HEK293 (cell line): ENCODE results near the gene NAGLU.

ENCODE experiments used
- CTCF ChIA-PET: fragments of 350-600 bp; formaldehyde crosslinking; extraction: SDS; loops from one replicate; lab custom pipeline; 2021; ENCODE audit warnings: antibody characterized with exemption; lab: Yijun Ruan, JAX
- POLR2A ChIA-PET: fragments of 300-600 bp; formaldehyde crosslinking; extraction: SDS; loops from one replicate; lab custom pipeline; 2020; ENCODE audit warnings: antibody characterized with exemption, inconsistent platforms; lab: Yijun Ruan, JAX
- H3K27ac ChIP-seq: fragments of 200-500 bp; sonication (Bioruptor generic); 2 replicates; pipeline ENCODE4 v1.5.1; 2014; ENCODE audit warnings: low read depth, low read length, control low read depth, inconsistent platforms; ENCODE audit errors: extremely low read depth
- H3K36me3 ChIP-seq, 2 experiments: fragments of 200-500 bp in 1 of 2; sonication (Bioruptor generic) in 1 of 2; 1 replicate in 1 of 2; 2 replicates in 1 of 2; pipeline ENCODE4 v1.5.1; 2014 to 2017; ENCODE audit warnings: inconsistent platforms in 2 of 2, low read length in 2 of 2; ENCODE audit not compliant: control insufficient read depth in 2 of 2, insufficient read depth in 1 of 2
- H3K4me1 ChIP-seq: fragments of 200-500 bp; sonication (Bioruptor generic); 2 replicates; pipeline ENCODE4 v1.5.1; 2014; ENCODE audit warnings: mild to moderate bottlenecking, low read length, inconsistent platforms; ENCODE audit not compliant: control insufficient read depth, insufficient read depth
- H3K4me3 ChIP-seq: 2 replicates; pipeline ENCODE4 v1.5.1; 2011; ENCODE audit warnings: low read depth, mild to moderate bottlenecking, control low read depth, low read length, moderate library complexity
- H3K9me3 ChIP-seq: fragments of 200-500 bp; sonication (Bioruptor generic); 2 replicates; pipeline ENCODE4 v1.5.1; 2014; ENCODE audit warnings: low read depth, low read length, inconsistent platforms; ENCODE audit not compliant: control insufficient read depth, insufficient read depth
- BCL11B ChIP-seq: fragments of 450-650 bp; formaldehyde crosslinking; IDR thresholded peaks from 2 replicates; pipeline ENCODE4 v1.5.1; 2016; ENCODE audit warnings: low read depth, missing biosample characterization, missing genetic modification characterization
- EGR2 ChIP-seq: fragments of 450-650 bp; formaldehyde crosslinking; IDR thresholded peaks from 2 replicates; pipeline ENCODE4 v1.5.1; 2016; ENCODE audit warnings: low read depth, missing biosample characterization, missing genetic modification characterization
- HOXA7 ChIP-seq: sonication (generic); formaldehyde crosslinking; IDR thresholded peaks from 2 replicates; pipeline ENCODE4 v1.8.1; 2022; ENCODE audit warnings: missing genetic modification reagents, borderline replicate concordance
- OVOL3 ChIP-seq: fragments of 450-650 bp; formaldehyde crosslinking; IDR thresholded peaks from 2 replicates; pipeline ENCODE4 v1.5.1; 2016; ENCODE audit warnings: missing biosample characterization, missing genetic modification characterization
- PRDM2 ChIP-seq: fragments of 450-650 bp; formaldehyde crosslinking; IDR thresholded peaks from 2 replicates; pipeline ENCODE4 v1.5.1; 2016; ENCODE audit warnings: missing biosample characterization, missing genetic modification characterization, borderline replicate concordance
- PRDM4 ChIP-seq: fragments of 450-650 bp; formaldehyde crosslinking; IDR thresholded peaks from 2 replicates; pipeline ENCODE4 v1.5.1; 2017; ENCODE audit warnings: missing biosample characterization, missing genetic modification characterization
- SALL2 ChIP-seq: fragments of 450-650 bp; formaldehyde crosslinking; IDR thresholded peaks from 2 replicates; pipeline ENCODE4 v1.5.0; 2017; ENCODE audit warnings: missing biosample characterization, mild to moderate bottlenecking, missing genetic modification characterization, borderline replicate concordance
- SCRT2 ChIP-seq: fragments of 450-650 bp; formaldehyde crosslinking; IDR thresholded peaks from 2 replicates; pipeline ENCODE4 v1.5.1; 2016; ENCODE audit warnings: missing biosample characterization, missing genetic modification characterization
- ZEB2 ChIP-seq: fragments of 450-650 bp; formaldehyde crosslinking; IDR thresholded peaks from 2 replicates; pipeline ENCODE4 v1.5.1; 2016; ENCODE audit warnings: missing biosample characterization, missing genetic modification characterization
- ZFP69B ChIP-seq: fragments of 450-650 bp; formaldehyde crosslinking; IDR thresholded peaks from 2 replicates; pipeline ENCODE4 v1.5.1; 2016; ENCODE audit warnings: missing biosample characterization, missing genetic modification characterization
- ZNF132 ChIP-seq: fragments of 450-650 bp; formaldehyde crosslinking; IDR thresholded peaks from 2 replicates; pipeline ENCODE4 v1.5.1; 2017; ENCODE audit warnings: missing biosample characterization, missing genetic modification characterization, borderline replicate concordance
- ZNF140 ChIP-seq: fragments of 450-650 bp; formaldehyde crosslinking; IDR thresholded peaks from 2 replicates; pipeline ENCODE4 v1.5.1; 2016; ENCODE audit warnings: missing biosample characterization, missing genetic modification characterization
- ZNF16 ChIP-seq: fragments of 450-650 bp; formaldehyde crosslinking; IDR thresholded peaks from 2 replicates; pipeline ENCODE4 v1.5.1; 2016; ENCODE audit warnings: low read depth, missing biosample characterization, missing genetic modification characterization
- ZNF404 ChIP-seq: fragments of 450-650 bp; formaldehyde crosslinking; IDR thresholded peaks from 2 replicates; pipeline ENCODE4 v1.5.1; 2017; ENCODE audit warnings: missing biosample characterization, missing genetic modification characterization
- ZNF48 ChIP-seq: fragments of 450-650 bp; formaldehyde crosslinking; IDR thresholded peaks from 2 replicates; pipeline ENCODE4 v1.5.1; 2016; ENCODE audit warnings: missing biosample characterization, missing genetic modification characterization
- ZNF571 ChIP-seq: fragments of 450-650 bp; formaldehyde crosslinking; IDR thresholded peaks from 2 replicates; pipeline ENCODE4 v1.5.0; 2017; ENCODE audit warnings: missing biosample characterization, missing genetic modification characterization
- ZNF600 ChIP-seq: fragments of 450-650 bp; formaldehyde crosslinking; IDR thresholded peaks from 2 replicates; pipeline ENCODE4 v1.5.1; 2016; ENCODE audit warnings: missing biosample characterization, missing genetic modification characterization
- ZNF610 ChIP-seq: fragments of 450-650 bp; formaldehyde crosslinking; IDR thresholded peaks from 2 replicates; pipeline ENCODE4 v1.5.1; 2016; ENCODE audit warnings: missing biosample characterization, missing genetic modification characterization, borderline replicate concordance
- ZNF660 ChIP-seq: fragments of 450-650 bp; IDR thresholded peaks from 2 replicates; pipeline ENCODE4 v1.5.1; 2018; ENCODE audit warnings: missing biosample characterization, mild to moderate bottlenecking, missing genetic modification characterization
- ZNF707 ChIP-seq: fragments of 450-650 bp; formaldehyde crosslinking; IDR thresholded peaks from 2 replicates; pipeline ENCODE4 v1.5.1; 2016; ENCODE audit warnings: missing biosample characterization, missing genetic modification characterization
- TF ChIP-seq, protein P1 (sequence below): fragments of 450-650 bp; formaldehyde crosslinking; IDR thresholded peaks from 2 replicates; pipeline ENCODE4 v1.5.1; 2016; ENCODE audit warnings: missing biosample characterization, missing genetic modification characterization
- TF ChIP-seq, protein P2 (sequence below): fragments of 450-650 bp; formaldehyde crosslinking; IDR thresholded peaks from 2 replicates; pipeline ENCODE4 v1.5.1; 2016; ENCODE audit warnings: missing biosample characterization, missing genetic modification characterization
- TF ChIP-seq, protein P3 (sequence below): fragments of 450-650 bp; formaldehyde crosslinking; IDR thresholded peaks from 2 replicates; pipeline ENCODE4 v1.5.1; 2016; ENCODE audit warnings: missing biosample characterization, missing genetic modification characterization

The NAGLU gene

GRCh38 chr17:42536048-42536371, at the start of gene NAGLU:
Gene NAGLU, plus strand, starts transcription at chr17:42536241. Its CDS starts 32 bp downstream, at chr17:42536273.
- H3K4me1 ChIP-seq, result peaks cover 13% of the 10 kb centered on the region
- H3K27ac ChIP-seq, result peak within 1 kb of the TSS; percentile 98
- peak within 1 kb of the TSS; percentile 44 for H3K4me3 ChIP-seq
- POLR2A ChIA-PET, result interaction anchor here (0.5 to 2.7 kb wide), 17 partner anchors 9 to 519 kb away, joined by 3 to 23 read pairs (median 4); partner anchors contain the start of genes CAVIN1, DNAJC7, PLEKHH3 and PSMC3IP
- CTCF ChIA-PET, result interaction anchor here (0.7 to 4.1 kb wide), 6 partner anchors 9 to 416 kb away, joined by 3 to 19 read pairs (median 6); partner anchors contain the start of gene PSMC3IP
- peaks cover 12 to 24% of the 10 kb centered on the region in 2 experiments; a peak in 2 of 3 replicates for H3K36me3 ChIP-seq
- no peaks in the 10 kb centered on the region for H3K9me3 ChIP-seq
- TF ChIP-seq ZNF16 (tag by site-specific recombination), result no peak
- no peak for TF ChIP-seq ZNF404 (tag by site-specific recombination)
- no peak for TF ChIP-seq SCRT2 (tag by site-specific recombination)
- TF ChIP-seq ZEB2 (tag by site-specific recombination), result no peak; the same call in 1 of the 2 replicates
- no peak for TF ChIP-seq HOXA7 (CRISPR knock-in tag)
- TF ChIP-seq, protein P1, sequence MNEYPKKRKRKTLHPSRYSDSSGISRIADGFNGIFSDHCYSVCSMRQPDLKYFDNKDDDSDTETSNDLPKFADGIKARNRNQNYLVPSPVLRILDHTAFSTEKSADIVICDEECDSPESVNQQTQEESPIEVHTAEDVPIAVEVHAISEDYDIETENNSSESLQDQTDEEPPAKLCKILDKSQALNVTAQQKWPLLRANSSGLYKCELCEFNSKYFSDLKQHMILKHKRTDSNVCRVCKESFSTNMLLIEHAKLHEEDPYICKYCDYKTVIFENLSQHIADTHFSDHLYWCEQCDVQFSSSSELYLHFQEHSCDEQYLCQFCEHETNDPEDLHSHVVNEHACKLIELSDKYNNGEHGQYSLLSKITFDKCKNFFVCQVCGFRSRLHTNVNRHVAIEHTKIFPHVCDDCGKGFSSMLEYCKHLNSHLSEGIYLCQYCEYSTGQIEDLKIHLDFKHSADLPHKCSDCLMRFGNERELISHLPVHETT (tag by site-specific recombination), result no peak; the same call in 1 of the 2 replicates
- TF ChIP-seq ZFP69B (tag by site-specific recombination), result no peak; the same call in 1 of the 2 replicates
- peak; percentile 88 for TF ChIP-seq ZNF610
- no peak for TF ChIP-seq ZNF707 (tag by site-specific recombination)
- TF ChIP-seq, protein P2, sequence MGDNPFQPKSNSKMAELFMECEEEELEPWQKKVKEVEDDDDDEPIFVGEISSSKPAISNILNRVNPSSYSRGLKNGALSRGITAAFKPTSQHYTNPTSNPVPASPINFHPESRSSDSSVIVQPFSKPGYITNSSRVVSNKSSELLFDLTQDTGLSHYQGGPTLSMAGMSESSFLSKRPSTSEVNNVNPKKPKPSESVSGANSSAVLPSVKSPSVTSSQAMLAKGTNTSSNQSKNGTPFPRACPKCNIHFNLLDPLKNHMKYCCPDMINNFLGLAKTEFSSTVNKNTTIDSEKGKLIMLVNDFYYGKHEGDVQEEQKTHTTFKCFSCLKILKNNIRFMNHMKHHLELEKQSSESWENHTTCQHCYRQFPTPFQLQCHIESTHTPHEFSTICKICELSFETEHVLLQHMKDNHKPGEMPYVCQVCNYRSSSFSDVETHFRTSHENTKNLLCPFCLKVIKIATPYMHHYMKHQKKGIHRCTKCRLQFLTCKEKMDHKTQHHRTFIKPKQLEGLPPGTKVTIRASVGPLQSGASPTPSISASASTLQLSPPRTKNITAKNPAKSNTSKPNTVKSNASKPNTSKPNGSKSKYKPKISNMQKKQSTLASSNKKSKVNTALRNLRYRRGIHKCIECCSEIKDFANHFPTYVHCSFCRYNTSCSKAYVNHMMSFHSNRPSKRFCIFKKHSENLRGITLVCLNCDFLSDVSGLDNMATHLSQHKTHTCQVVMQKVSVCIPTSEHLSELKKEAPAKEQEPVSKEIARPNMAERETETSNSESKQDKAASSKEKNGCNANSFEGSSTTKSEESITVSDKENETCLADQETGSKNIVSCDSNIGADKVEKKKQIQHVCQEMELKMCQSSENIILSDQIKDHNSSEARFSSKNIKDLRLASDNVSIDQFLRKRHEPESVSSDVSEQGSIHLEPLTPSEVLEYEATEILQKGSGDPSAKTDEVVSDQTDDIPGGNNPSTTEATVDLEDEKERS (tag by site-specific recombination), result no peak
- TF ChIP-seq OVOL3 (tag by site-specific recombination), result no peak
- TF ChIP-seq ZNF132, result no peak
- peak; percentile 90 for TF ChIP-seq BCL11B (tag by site-specific recombination)
- no peak for TF ChIP-seq PRDM2
- TF ChIP-seq ZNF140 (tag by site-specific recombination), result no peak
- no peak for TF ChIP-seq ZNF48 (tag by site-specific recombination)
- no peak for TF ChIP-seq ZNF600 (tag by site-specific recombination)
- no peak for TF ChIP-seq SALL2 (tag by site-specific recombination)
- TF ChIP-seq, protein P3, sequence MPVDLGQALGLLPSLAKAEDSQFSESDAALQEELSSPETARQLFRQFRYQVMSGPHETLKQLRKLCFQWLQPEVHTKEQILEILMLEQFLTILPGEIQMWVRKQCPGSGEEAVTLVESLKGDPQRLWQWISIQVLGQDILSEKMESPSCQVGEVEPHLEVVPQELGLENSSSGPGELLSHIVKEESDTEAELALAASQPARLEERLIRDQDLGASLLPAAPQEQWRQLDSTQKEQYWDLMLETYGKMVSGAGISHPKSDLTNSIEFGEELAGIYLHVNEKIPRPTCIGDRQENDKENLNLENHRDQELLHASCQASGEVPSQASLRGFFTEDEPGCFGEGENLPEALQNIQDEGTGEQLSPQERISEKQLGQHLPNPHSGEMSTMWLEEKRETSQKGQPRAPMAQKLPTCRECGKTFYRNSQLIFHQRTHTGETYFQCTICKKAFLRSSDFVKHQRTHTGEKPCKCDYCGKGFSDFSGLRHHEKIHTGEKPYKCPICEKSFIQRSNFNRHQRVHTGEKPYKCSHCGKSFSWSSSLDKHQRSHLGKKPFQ (tag by site-specific recombination), result no peak; the same call in 1 of the 2 replicates
- no peak for TF ChIP-seq EGR2 (tag by site-specific recombination)
- TF ChIP-seq ZNF660 (tag by site-specific recombination), result no peak
- no peak for TF ChIP-seq ZNF571 (tag by site-specific recombination)
- peak; percentile 45; the same call in 1 of the 2 replicates for TF ChIP-seq PRDM4 (tag by site-specific recombination)
